GM12872 (cell line): Measurements from ENCODE around the gene MARCHF7.

Experiments
- CTCF ChIP-seq: IDR thresholded peaks from 3 replicates; pipeline ENCODE4 v1.5.1; 2011; ENCODE audit warnings: low read depth, mild to moderate bottlenecking, low read length, moderate library complexity; ENCODE audit not compliant: insufficient read depth

The MARCHF7 gene

DNA sequence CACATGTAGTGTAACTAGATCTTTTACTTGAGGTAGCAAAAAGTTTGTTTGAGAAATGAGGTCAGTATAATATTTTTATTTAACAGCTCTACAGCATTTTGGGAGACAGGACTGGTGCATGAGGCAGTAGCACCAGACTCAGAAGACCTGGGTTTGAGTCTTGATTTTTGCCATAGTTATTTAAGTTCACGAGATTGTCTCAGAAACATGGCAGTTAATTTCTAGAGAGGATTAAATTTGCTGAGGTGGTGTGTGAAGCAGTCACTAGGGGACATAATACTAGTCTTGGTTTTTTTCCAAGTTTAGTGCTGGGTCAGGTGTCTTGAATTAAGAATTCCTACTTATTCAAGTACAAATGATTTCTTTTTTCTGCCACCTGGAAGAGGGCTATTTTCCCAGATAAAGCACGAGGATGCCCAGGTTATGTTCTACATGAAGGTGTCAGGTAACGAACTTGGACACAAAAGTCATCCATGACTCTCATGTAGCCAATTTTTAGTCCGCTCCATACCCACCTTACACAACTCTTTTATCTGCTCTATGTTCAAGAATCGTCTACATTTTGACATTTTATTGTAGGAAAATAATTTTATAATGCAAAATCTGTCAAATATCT, 1.4 kb downstream of the MARCHF7 start:
- TF ChIP-seq CTCF = peak; percentile 7; the same call in 1 of the 3 replicates

DNA sequence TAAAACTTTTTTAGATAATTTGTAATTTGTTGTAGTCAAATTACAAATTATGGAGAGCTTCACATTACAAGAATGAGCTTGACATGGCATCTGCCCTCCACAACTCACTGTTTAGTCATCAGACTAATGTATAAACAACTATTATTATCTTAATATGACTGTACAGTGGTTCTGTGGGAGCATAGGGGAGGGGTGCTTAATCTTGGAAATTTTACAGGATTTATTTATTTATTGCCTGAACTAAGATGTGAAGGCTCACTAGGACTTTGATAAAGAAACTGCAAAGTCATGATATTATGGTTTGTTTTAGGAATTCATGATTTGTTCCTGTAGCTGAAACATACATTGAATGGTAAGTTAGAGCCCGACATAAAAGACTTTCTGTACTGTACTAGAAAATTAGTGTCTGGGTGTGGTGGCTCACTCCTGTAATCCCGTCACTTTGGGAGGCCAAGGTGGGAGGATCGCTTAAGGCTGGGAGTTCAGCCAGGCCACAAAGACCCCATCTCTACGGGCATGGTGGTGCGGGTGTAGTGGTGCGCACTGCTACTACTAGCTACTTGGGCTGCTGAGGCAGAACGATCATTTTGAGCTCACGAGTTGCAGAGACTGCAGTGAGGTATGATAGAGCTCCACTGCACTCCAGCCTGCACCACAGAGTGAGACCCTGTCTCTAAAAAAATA, 2.1 kb downstream of the MARCHF7 start:
- TF ChIP-seq CTCF = no peak

GRCh38 chr2:159715451-159715850, 3.1 kb downstream of the MARCHF7 start:
- no peak for TF ChIP-seq CTCF

GRCh38 chr2:159716857-159717256, 4.6 kb downstream of the MARCHF7 start:
- no peak for TF ChIP-seq CTCF

GRCh38 chr2:159720676-159721075, 8.4 kb downstream of the MARCHF7 start:
- TF ChIP-seq CTCF = no peak

DNA sequence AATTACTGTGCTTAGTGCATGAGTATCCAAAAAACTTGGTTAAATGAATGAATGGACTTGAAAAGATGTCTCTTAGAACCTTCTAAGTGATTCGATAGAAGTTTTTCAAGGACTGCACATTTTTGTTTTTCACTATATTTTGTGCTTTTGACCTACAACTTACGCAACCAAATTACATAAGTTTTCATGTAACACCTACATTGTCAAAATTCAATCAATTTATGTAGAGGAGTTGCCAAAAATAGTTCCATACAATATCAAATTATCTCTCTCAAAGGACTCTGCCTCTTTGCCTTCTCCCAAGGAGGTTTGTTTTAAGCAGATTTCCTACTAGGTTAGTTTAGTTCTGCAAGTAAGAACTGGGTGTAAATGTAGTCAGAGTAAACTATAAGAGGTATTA, 10.3 kb downstream of the MARCHF7 start:
- TF ChIP-seq CTCF = no peak

- no peak for TF ChIP-seq CTCF
These were observed 13.4 kb downstream of the MARCHF7 start for GRCh38 chr2:159725713-159726112.
